ENCODE results near the gene TRIP10. TPM values are rescaled to one million over a fixed set of nuclear protein-coding genes. Genes with fewer than 3 reads are reported as not detected.
"Not testable (repeated sequence)": the region's sequence is repeated elsewhere in the genome, so short reads cannot be mapped to it uniquely, and the experiment has no call there.

The TRIP10 gene
- total RNA-seq, 1 donor from 2014 or later: 66.3 TPM

DNA sequence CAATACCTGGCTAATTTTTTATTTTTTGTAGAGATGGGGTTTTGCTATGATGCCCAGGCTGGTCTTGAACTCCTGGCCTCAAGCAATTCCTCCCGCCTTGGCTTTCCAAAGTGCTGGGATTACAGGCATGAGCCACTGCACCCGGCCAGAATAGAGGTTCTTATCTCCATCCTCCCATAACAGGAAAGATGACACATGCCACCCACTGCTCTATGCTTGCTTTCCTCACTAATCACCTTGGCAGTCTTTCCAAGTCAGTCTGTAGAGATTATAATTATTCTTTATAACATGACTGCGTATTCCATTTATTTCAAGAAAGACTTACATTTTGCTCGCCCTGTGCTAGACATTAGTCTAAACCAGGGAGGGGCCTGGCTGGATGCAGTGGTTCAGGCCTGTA, 39.7 kb downstream of the TRIP10 start:
- intact Hi-C loops (cut with micrococcal nuclease): no loop called here
- H3K9me3 Mint-ChIP-seq: peaks cover 18% of the 10 kb centered on the region
- no peaks in the 10 kb centered on the region for H3K27me3 Mint-ChIP-seq
- peaks cover 49% of the 10 kb centered on the region for H3K36me3 Mint-ChIP-seq (ENCODE audit: low read depth)
- peak overlapping the region; percentile 51 for H3K27ac Mint-ChIP-seq
- DNase-seq: no peak
- peaks cover 46% of the 10 kb centered on the region for H3K4me1 Mint-ChIP-seq
- no peak overlapping the region for H3K4me3 Mint-ChIP-seq

DNA sequence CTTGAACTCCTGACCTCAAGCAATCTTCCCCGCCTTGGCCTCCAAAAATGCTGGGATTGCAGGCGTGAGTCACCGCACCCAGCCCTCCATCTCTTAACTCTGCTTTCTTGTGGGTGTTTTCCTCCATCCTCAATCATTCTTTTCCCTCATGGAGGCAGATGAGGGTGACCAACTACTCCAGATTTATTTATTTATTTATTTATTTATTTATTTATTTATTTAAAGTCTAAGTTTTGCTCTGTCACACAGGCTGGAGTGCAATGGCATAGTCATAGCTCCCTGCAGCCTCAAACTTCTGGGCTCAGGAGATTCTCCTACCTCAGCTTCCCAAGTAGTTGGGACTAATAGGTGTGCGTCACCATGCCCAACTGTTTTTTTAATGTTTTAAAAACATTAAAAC, 47.9 kb downstream of the TRIP10 start:
- Mint-ChIP-seq H3K9me3 (no peaks in the 10 kb centered on the region), H3K36me3 (ENCODE audit: low read depth) (peaks cover 50% of the 10 kb centered on the region), H3K27ac (no peak overlapping the region), H3K27me3 (no peaks in the 10 kb centered on the region), H3K4me3 (no peak overlapping the region), H3K4me1 (peaks cover 32% of the 10 kb centered on the region)
- no peak for DNase-seq
- intact Hi-C loops (cut with micrococcal nuclease): no loop called here

DNA sequence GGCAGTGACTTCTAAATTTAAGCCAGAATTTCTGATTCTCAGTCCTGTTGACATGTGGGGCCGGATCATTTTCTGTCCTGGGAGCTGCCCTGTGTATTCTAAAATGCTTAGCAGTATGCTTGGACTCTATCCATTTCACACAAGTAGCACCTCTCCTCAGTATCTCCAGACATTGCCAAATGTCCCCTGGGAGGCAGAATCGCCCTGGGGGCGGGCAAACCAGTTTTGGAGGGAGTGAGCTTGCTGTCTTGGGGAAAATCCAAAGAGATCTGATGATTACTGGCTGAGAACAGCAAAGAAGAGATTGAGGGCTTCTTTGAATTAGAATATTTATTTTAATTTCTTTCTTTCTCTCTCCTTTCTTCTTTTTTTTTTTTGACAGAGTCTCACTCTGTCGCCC, 49.4 kb downstream of the TRIP10 start:
- no peaks in the 10 kb centered on the region for H3K27me3 Mint-ChIP-seq
- H3K27ac Mint-ChIP-seq: no peak overlapping the region
- H3K4me3 Mint-ChIP-seq: no peak overlapping the region
- DNase-seq: no peak
- H3K36me3 Mint-ChIP-seq (ENCODE audit: low read depth): peaks cover 60% of the 10 kb centered on the region
- no peaks in the 10 kb centered on the region for H3K9me3 Mint-ChIP-seq
- H3K4me1 Mint-ChIP-seq: peaks cover 40% of the 10 kb centered on the region
- intact Hi-C loops (cut with micrococcal nuclease): no loop called here

DNA sequence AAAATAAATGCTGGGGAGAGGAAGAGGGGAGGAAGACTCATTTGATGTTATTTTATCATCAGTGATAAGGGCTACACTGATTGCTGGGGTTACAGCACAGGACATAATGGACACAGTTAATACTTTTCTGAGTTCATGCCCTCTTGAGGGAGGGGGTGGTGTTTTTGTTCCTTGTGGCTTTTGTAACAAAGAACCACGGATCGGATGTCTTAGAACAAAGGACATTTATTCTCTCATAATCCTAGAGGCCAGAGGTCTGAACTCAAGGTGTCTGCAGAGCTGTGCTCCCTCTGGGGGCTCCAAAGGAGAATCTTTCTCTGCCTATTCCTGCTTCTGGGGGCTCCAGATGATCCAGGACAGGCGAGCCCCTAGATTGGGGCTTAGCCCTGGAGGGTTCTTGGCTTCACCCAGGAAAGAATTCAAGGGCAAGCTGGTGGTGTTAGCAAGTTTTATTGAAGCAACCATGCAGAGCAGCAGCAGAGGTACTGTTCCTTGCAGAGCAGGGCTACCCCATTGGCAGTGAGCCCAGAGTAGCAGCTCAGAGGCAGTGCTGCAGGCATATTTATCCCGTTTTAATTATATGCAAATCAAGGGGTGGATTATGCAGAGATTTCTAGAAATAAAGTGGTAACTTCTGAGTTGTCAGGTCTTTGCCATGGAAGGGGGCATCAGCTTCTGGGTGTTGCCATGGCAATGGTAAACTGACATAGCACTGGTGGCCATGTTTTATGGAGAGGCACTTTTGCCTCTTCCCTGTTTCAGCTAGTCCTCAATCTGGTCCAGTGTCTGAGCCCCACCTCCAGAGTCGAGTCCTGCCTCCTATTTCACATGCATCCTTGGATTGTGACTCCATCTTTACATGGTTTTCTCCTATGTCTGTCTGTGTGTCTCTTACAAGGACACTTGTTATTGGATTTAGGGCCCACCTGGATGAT, 51.0 kb downstream of the TRIP10 start:
- intact Hi-C loops (cut with micrococcal nuclease): no loop called here
- Mint-ChIP-seq H3K36me3 (ENCODE audit: low read depth) (peaks cover 61% of the 10 kb centered on the region), H3K4me3 (no peak overlapping the region), H3K4me1 (peaks cover 43% of the 10 kb centered on the region), H3K27me3 (no peaks in the 10 kb centered on the region), H3K9me3 (no peaks in the 10 kb centered on the region), H3K27ac (no peak overlapping the region)
- DNase-seq: no peak

DNA sequence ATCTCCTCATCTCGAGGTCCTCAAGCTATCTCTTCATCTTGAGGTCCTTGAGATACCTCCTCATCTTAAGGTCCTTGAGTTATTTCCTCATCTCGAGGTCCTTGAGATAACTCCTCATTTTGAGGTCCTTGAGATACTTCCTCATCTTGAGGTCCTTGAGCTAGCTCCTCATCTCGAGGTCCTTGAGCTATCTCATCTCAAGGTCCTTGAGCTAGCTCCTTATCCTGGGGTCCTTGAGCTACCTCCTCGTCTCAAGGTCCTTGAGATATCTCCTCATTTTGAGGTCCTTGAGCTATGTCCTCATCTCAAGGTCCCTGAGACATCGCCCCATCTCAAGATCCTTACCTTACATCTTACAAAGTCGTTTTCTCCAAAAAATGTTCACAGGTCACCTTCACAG, 51.8 kb downstream of the TRIP10 start:
- Mint-ChIP-seq H3K27me3 (no peaks in the 10 kb centered on the region), H3K9me3 (no peaks in the 10 kb centered on the region), H3K4me1 (peaks cover 42% of the 10 kb centered on the region), H3K4me3 (no peak overlapping the region), H3K36me3 (ENCODE audit: low read depth) (peaks cover 62% of the 10 kb centered on the region), H3K27ac (peak overlapping the region; percentile 59)
- no peak for DNase-seq
- intact Hi-C loops (cut with micrococcal nuclease): no loop called here

DNA sequence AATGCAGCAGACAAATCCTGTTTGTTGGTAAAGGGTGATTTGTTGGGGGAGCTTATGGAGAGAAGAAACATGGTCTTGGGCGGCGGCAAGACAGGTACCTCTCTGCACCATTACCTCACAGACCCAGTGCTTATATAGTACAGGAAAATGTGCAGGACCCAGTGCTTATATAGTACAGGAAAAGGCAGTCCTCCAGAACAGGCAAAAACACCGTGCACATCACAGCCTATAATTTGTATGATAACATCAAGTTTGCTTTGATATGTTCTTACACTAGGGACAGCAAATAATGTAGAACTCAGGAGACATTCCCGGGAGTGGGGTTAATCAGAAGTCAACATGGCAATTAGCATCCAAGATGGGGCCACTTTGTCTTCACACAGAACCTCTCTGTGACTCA, 53.9 kb downstream of the TRIP10 start:
- peaks cover 58% of the 10 kb centered on the region for H3K4me1 Mint-ChIP-seq
- no peak overlapping the region for H3K4me3 Mint-ChIP-seq
- H3K36me3 Mint-ChIP-seq (ENCODE audit: low read depth): peaks cover 67% of the 10 kb centered on the region
- DNase-seq: no peak
- H3K27me3 Mint-ChIP-seq: no peaks in the 10 kb centered on the region
- no peaks in the 10 kb centered on the region for H3K9me3 Mint-ChIP-seq
- intact Hi-C loops (cut with micrococcal nuclease): no loop called here
- no peak overlapping the region for H3K27ac Mint-ChIP-seq

DNA sequence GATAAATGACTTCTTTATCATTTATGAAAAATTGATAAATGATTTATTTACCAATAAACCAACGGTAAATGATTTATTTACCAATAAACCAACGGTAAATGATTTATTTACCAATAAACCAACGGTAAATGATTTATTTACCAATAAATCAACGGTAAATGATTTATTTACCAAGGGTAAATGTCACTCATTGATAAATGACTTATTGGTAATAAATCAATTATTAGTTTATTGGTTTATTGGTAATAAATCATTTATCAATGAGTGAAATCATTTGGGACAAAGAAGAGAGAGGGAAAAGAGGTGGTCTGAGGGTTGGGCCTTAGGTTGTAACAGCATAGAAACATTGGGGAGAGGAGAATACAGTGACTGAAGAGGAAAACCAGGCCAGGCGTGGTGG, 54.5 kb downstream of the TRIP10 start:
- Mint-ChIP-seq H3K4me3 (no peak overlapping the region), H3K27ac (peak overlapping the region; percentile 8), H3K27me3 (no peaks in the 10 kb centered on the region), H3K36me3 (ENCODE audit: low read depth) (peaks cover 66% of the 10 kb centered on the region), H3K4me1 (peaks cover 56% of the 10 kb centered on the region), H3K9me3 (no peaks in the 10 kb centered on the region)
- no peak for DNase-seq
- intact Hi-C loops (cut with micrococcal nuclease): no loop called here

DNA sequence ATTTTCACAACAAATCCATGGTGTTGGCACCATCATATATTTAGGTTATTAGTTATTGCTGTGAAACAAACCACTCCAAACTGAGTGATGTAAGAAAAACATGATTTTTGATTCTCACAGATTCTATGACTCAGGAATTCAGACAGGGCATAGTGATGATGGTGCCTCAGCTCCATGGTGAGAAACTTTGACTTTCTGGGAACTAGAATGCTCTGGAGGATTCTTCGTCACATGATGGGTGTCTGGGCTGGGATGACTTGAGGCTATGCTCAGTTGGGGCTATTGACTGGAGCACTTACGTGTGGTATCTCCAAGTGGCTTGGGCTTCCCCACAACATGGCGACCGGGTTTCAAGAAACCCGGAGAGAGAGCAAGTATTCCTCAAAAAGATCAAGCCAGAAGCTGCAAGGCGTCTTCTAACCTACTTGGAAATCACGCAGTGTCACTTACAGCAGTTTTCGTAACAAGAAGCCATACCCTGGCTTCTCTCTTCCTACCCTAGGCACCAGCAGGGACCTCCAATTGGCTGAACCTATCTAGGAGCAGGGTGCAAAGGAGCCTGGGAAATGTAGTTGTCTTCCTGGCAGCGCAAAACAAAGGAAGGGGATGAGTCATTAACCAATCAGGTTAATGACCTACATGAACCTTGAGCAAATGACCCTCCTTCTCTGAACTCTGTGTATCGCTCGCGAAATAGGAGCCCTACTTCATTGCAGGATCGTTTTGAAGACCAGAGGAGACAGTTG, 55.4 kb downstream of the TRIP10 start:
- H3K36me3 Mint-ChIP-seq (ENCODE audit: low read depth): peaks cover 65% of the 10 kb centered on the region
- no peaks in the 10 kb centered on the region for H3K9me3 Mint-ChIP-seq
- DNase-seq: no peak
- intact Hi-C loops (cut with micrococcal nuclease): no loop called here
- peaks cover 63% of the 10 kb centered on the region for H3K4me1 Mint-ChIP-seq
- no peak overlapping the region for H3K4me3 Mint-ChIP-seq
- no peaks in the 10 kb centered on the region for H3K27me3 Mint-ChIP-seq
- H3K27ac Mint-ChIP-seq: no peak overlapping the region

DNA sequence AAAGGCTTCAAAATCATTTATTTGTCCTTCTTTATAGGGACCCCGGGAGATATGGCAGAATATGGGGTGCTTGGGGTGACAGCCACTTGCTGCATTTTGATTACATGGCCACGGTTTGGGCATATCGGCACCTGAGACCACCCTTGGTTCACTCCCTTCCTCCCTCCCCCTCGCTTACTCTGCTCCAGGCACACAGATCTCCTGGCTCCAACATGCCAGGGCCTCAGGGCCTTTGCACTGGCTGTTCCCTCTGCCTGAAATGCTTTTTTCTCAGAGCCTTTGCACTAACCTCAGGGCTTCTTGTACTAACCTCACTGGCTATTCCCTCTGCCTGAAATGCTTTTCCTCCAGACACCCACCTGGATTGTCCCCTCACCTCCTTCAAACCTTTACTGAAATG, 56.8 kb downstream of the TRIP10 start:
- Mint-ChIP-seq H3K4me1 (peaks cover 69% of the 10 kb centered on the region), H3K36me3 (ENCODE audit: low read depth) (peaks cover 62% of the 10 kb centered on the region), H3K4me3 (no peak overlapping the region), H3K9me3 (no peaks in the 10 kb centered on the region), H3K27ac (peak overlapping the region; percentile 1), H3K27me3 (no peaks in the 10 kb centered on the region)
- intact Hi-C loops (cut with micrococcal nuclease): no loop called here
- no peak for DNase-seq

DNA sequence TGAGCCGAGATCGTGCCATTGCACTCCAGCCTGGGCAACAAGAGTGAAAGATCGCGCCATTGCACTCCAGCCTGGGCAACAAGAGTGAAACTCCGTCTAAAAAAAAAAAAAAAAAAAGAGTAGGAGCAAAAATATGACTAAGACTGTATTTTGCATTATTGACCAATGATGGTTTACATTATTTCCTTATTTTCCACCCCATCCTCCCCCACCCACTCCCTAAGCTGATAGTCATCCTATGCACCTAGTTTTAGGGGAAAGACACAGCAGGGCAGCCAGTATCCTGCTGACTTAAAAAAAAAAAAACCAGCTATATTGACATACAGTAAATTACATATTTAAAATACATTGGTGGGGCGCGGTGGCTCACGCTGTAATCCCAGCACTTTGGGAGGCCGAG, 58.2 kb downstream of the TRIP10 start:
- peaks cover 54% of the 10 kb centered on the region for H3K36me3 Mint-ChIP-seq (ENCODE audit: low read depth)
- intact Hi-C loops (cut with micrococcal nuclease): no loop called here
- no peak overlapping the region for H3K27ac Mint-ChIP-seq
- H3K4me3 Mint-ChIP-seq: peak overlapping the region; percentile 21
- peaks cover 66% of the 10 kb centered on the region for H3K4me1 Mint-ChIP-seq
- DNase-seq: no peak
- H3K9me3 Mint-ChIP-seq: no peaks in the 10 kb centered on the region
- H3K27me3 Mint-ChIP-seq: no peaks in the 10 kb centered on the region

DNA sequence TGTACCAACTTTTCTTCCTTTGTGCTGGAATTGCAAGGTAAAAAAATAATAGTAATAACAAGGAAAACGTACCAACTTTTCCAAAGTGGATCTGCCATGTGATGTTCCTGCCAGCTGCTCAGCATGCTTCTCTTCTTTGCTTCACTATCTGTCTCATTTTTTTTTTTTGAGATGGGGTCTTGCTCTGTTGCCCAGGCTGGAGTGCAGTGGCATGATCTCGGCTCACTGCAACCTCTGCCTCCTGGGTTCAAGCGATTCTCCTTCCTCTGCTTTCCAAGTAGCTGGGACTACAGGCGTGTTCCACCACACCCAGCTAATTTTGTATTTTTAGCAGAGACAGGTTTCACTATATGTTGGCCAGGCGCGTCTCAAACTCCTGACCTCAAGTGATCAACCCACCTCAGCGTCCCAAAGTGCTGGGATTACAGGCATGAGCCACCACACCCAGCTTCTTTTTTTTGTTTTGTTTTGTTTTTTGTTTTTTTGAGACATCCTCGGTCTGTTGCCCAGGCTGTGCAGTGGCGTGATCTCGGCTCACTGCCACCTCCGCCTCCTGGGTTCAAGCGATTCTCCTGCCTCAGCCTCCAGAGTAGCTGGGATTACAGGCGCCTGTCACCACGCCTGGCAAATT, 60.8 kb downstream of the TRIP10 start:
- peak; percentile 74 for DNase-seq
- intact Hi-C loops (cut with micrococcal nuclease): loop anchor here (2.0 to 5.0 kb wide), 4 partner anchors 63 to 373 kb away; partner anchors contain the start of gene GPR108
- H3K9me3 Mint-ChIP-seq, H3K27me3 Mint-ChIP-seq: not testable (repeated sequence)
- Mint-ChIP-seq H3K4me3 (peak overlapping the region; percentile 93), H3K36me3 (ENCODE audit: low read depth) (peaks cover 38% of the 10 kb centered on the region), H3K4me1 (peaks cover 60% of the 10 kb centered on the region), H3K27ac (peak overlapping the region; percentile 99)

DNA sequence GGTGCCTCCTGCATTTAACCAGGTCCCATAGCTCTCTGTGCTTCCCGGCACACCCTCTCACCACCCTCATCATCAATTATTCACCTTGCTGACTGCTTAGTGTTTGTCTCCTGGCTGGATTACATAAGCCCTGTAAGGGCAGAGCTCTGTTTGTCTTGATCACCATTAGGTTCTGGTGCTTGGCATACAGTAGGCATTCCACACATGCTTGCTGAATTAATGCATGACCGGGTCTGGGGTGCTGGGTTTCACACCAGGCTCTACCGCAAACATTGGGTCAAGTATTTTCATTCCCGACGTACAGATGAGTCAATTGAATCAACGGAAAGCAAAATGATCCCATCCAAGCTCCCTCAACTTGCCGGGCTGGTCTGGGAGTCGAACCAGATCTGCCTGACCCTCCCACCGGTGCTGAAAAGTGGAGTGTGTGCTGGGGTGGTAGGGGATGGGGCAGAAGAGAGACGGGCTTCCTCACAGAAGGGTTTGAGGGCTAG, 61.6 kb downstream of the TRIP10 start:
- Mint-ChIP-seq H3K9me3 (no peaks in the 10 kb centered on the region), H3K27me3 (no peaks in the 10 kb centered on the region), H3K4me3 (peak overlapping the region; percentile 93), H3K4me1 (peaks cover 58% of the 10 kb centered on the region), H3K36me3 (ENCODE audit: low read depth) (peaks cover 34% of the 10 kb centered on the region), H3K27ac (peak overlapping the region; percentile 99)
- DNase-seq: no peak
- intact Hi-C loops (cut with micrococcal nuclease): loop anchor here (1.0 to 5.0 kb wide), 5 partner anchors 28 to 374 kb away; partner anchors contain the start of gene GPR108

Data from activated CD4-positive, alpha-beta T cell treated with anti-CD3 and anti-CD28 coated beads, Interleukin-2, amount 10 ng/mL, durations not matched to agents 24 days and 14 days (primary cell).